Upper lobe of right lung (tissue), 1 donor: Measurements from ENCODE around the gene OSBPL10. TPM values are rescaled to one million over a fixed set of nuclear protein-coding genes. Genes with fewer than 3 reads are reported as not detected.

Experiments used
- ATAC-seq: fragments of 200-7000 bp; cut with Tn5 transposase; one replicate; pipeline ENCODE4 v1.9.1; 2020; ENCODE audit warnings: mild to moderate bottlenecking, moderate library complexity
- DNase-seq: peaks from one replicate; pipeline ENCODE4 v3.0.0-alpha.2; 2020
- H3K27ac ChIP-seq: fragments of 200-600 bp; one replicate; pipeline ENCODE4 v1.8.0; 2022
- H3K27me3 ChIP-seq: fragments of 200-600 bp; one replicate; pipeline ENCODE4 v1.8.0; 2022; ENCODE audit warnings: mild to moderate bottlenecking
- H3K36me3 ChIP-seq: fragments of 200-600 bp; one replicate; pipeline ENCODE4 v1.8.0; 2022
- H3K4me1 ChIP-seq: fragments of 200-600 bp; one replicate; pipeline ENCODE4 v1.8.0; 2022
- H3K4me3 ChIP-seq: fragments of 200-600 bp; one replicate; pipeline ENCODE4 v1.8.0; 2022; ENCODE audit warnings: mild to moderate bottlenecking
- H3K9me3 ChIP-seq: fragments of 200-600 bp; one replicate; pipeline ENCODE4 v1.8.0; 2022
- CTCF ChIP-seq: fragments of 200-600 bp; IDR thresholded peaks from one replicate; pipeline ENCODE4 v1.8.0; 2022; ENCODE audit warnings: antibody characterized with exemption
- intact Hi-C: fragments of 100-400 bp; cut with DNase I; formaldehyde crosslinking; loops from one replicate; pipeline ENCODE4 v1.11.0; 2022
- total RNA-seq: library from RNA; stranded (reverse); fragmentation: NEBNext Ultra II Directional; extraction: Animal tissue kit (Norgen Biotek cat#: 25700); gene quantifications from one replicate; pipeline ENCODE4 v1.2.1, GENCODE V29; 2021
- donor health status: DM: no; HTN: yes; CAD: no; lungs with severe emphysema.

The OSBPL10 gene
- total RNA-seq, 1 donor from 2014 or later = 30.8 TPM

- Histone ChIP-seq H3K27me3 (no peaks in the 10 kb centered on the region), H3K4me1 (peaks cover 32% of the 10 kb centered on the region), H3K27ac (peak overlapping the region; percentile 74), H3K4me3 (no peak overlapping the region), H3K36me3 (no peaks in the 10 kb centered on the region), H3K9me3 (no peaks in the 10 kb centered on the region)
- no peak for TF ChIP-seq CTCF
- intact Hi-C loops = no loop called here
- peak; percentile 58 for ATAC-seq
- DNase-seq = no peak
Measured at GRCh38 chr3:31960793-31961431, 20.1 kb downstream of the OSBPL10 start.

GRCh38 chr3:31959951-31960792, 20.9 kb downstream of the OSBPL10 start:
- intact Hi-C loops = no loop called here
- H3K9me3 ChIP-seq = no peaks in the 10 kb centered on the region
- H3K27ac ChIP-seq = peak overlapping the region; percentile 74
- H3K36me3 ChIP-seq = no peaks in the 10 kb centered on the region
- H3K4me1 ChIP-seq = peaks cover 32% of the 10 kb centered on the region
- H3K4me3 ChIP-seq = peak overlapping the region; percentile 37
- no peak for DNase-seq
- H3K27me3 ChIP-seq = no peaks in the 10 kb centered on the region
- no peak for TF ChIP-seq CTCF
- ATAC-seq = peak; percentile 38

GRCh38 chr3:31959251-31959650, 21.8 kb downstream of the OSBPL10 start:
- ATAC-seq = no peak
- H3K27ac ChIP-seq = peak overlapping the region; percentile 74
- no peaks in the 10 kb centered on the region for H3K9me3 ChIP-seq
- no peaks in the 10 kb centered on the region for H3K27me3 ChIP-seq
- TF ChIP-seq CTCF = no peak
- DNase-seq = no peak
- peak overlapping the region; percentile 37 for H3K4me3 ChIP-seq
- H3K4me1 ChIP-seq = peaks cover 32% of the 10 kb centered on the region
- intact Hi-C loops = no loop called here
- no peaks in the 10 kb centered on the region for H3K36me3 ChIP-seq

- DNase-seq (no peak), ATAC-seq (peak; percentile 36)
- Histone ChIP-seq H3K9me3 (no peaks in the 10 kb centered on the region), H3K4me3 (no peak overlapping the region), H3K36me3 (no peaks in the 10 kb centered on the region), H3K27me3 (no peaks in the 10 kb centered on the region), H3K4me1 (peaks cover 32% of the 10 kb centered on the region), H3K27ac (peak overlapping the region; percentile 74)
- intact Hi-C loops = no loop called here
- TF ChIP-seq CTCF = no peak
Measured at GRCh38 chr3:31958701-31959152, 22.3 kb downstream of the OSBPL10 start.

- ATAC-seq (no peak), DNase-seq (no peak)
- H3K4me3 ChIP-seq = no peak overlapping the region
- H3K4me1 ChIP-seq = peaks cover 32% of the 10 kb centered on the region
- no peak overlapping the region for H3K27ac ChIP-seq
- H3K27me3 ChIP-seq = no peaks in the 10 kb centered on the region
- no peaks in the 10 kb centered on the region for H3K9me3 ChIP-seq
- no peaks in the 10 kb centered on the region for H3K36me3 ChIP-seq
- TF ChIP-seq CTCF = no peak
- intact Hi-C loops = no loop called here
Measured at GRCh38 chr3:31957106-31957505, 24.0 kb downstream of the OSBPL10 start.
